IMR-90 (cell line): ENCODE data around the gene DSTYK. TPM values are rescaled to one million over a fixed set of nuclear protein-coding genes. Genes with fewer than 3 reads are reported as not detected.
A peak's percentile ranks its signal among the peaks of the same experiment; 100 is the strongest.

Experiments used
- ATAC-seq: fragments of 200-7000 bp; cut with Tn5 transposase; 2 replicates; pipeline ENCODE4 v1.9.1; 2020; ENCODE audit warnings: low read depth, mild to moderate bottlenecking, moderate library complexity
- BruUV-seq: library from RNA; stranded (reverse); fragments of 400-500 nt; replicated peaks from 2 replicates; lab custom pipeline; 2021; lab: Mats Ljungman, UMichigan
- CTCF ChIA-PET: fragments of 300-600 bp; formaldehyde crosslinking; extraction: SDS; loops from one replicate; lab custom pipeline; 2021; ENCODE audit warnings: antibody characterized with exemption; lab: Yijun Ruan, JAX
- POLR2A ChIA-PET: fragments of 300-600 bp; sonication (Branson Sonifier 250); formaldehyde crosslinking; loops from one replicate; lab custom pipeline; 2022; ENCODE audit warnings: antibody characterized with exemption; ENCODE audit not compliant: unreplicated experiment; lab: Charles Lee
- DNase-seq: peaks from one replicate; pipeline ENCODE4 v3.0.0; 2013
- H2AFZ ChIP-seq: replicated peaks from 2 replicates; pipeline ENCODE3; 2013; ENCODE audit warnings: low read length, mild to moderate bottlenecking; ENCODE audit not compliant: poor library complexity
- H2AK5ac ChIP-seq: 2 replicates; pipeline ENCODE4 v1.6.1; 2013; ENCODE audit warnings: low read depth, low read length, inconsistent platforms
- H2AK9ac ChIP-seq: replicated peaks from 2 replicates; pipeline ENCODE3; 2013; ENCODE audit warnings: mild to moderate bottlenecking, low read depth, low read length, moderate library complexity; ENCODE audit not compliant: poor library complexity
- H2BK120ac ChIP-seq: 2 replicates; pipeline ENCODE4 v1.6.1; 2013; ENCODE audit warnings: low read depth, low read length, inconsistent platforms
- H2BK15ac ChIP-seq: 3 replicates; pipeline ENCODE4 v1.6.1; 2013; ENCODE audit warnings: low read depth, low read length, inconsistent platforms
- H2BK20ac ChIP-seq: 2 replicates; pipeline ENCODE4 v1.6.1; 2013; ENCODE audit warnings: low read depth, mild to moderate bottlenecking, inconsistent platforms, low read length, moderate library complexity
- H2BK5ac ChIP-seq: 2 replicates; pipeline ENCODE4 v1.6.1; 2013; ENCODE audit warnings: mild to moderate bottlenecking, low read depth, low read length, inconsistent platforms; ENCODE audit not compliant: poor library complexity, severe bottlenecking
- H3K14ac ChIP-seq: replicated peaks from 2 replicates; pipeline ENCODE4 v1.6.1; 2013; ENCODE audit warnings: low read depth, low read length, inconsistent platforms
- H3K18ac ChIP-seq: 2 replicates; pipeline ENCODE4 v1.6.1; 2013; ENCODE audit warnings: low read depth, low read length, control low read depth
- H3K23ac ChIP-seq: 2 replicates; pipeline ENCODE4 v1.6.1; 2013; ENCODE audit warnings: low read depth, low read length, inconsistent platforms
- H3K27ac ChIP-seq: 2 replicates; pipeline ENCODE4 v1.5.1; 2013; ENCODE audit warnings: mild to moderate bottlenecking, control low read depth, low read length; ENCODE audit not compliant: insufficient read depth
- H3K27me3 ChIP-seq: 2 replicates; pipeline ENCODE4 v1.6.1; 2013; ENCODE audit warnings: low read length; ENCODE audit not compliant: control insufficient read depth, insufficient read depth
- H3K36me3 ChIP-seq: 2 replicates; pipeline ENCODE4 v1.6.1; 2013; ENCODE audit warnings: low read length, mixed read lengths; ENCODE audit not compliant: control insufficient read depth, insufficient read depth
- H3K4ac ChIP-seq: 2 replicates; pipeline ENCODE4 v1.6.1; 2013; ENCODE audit warnings: low read depth, low read length, inconsistent platforms
- H3K4me1 ChIP-seq: 2 replicates; pipeline ENCODE4 v1.6.1; 2013; ENCODE audit warnings: low read length, mixed read lengths; ENCODE audit not compliant: control insufficient read depth, insufficient read depth
- H3K4me2 ChIP-seq: 2 replicates; pipeline ENCODE4 v1.6.1; 2013; ENCODE audit warnings: low read depth, mild to moderate bottlenecking, control low read depth, low read length, moderate library complexity
- H3K4me3 ChIP-seq: 2 replicates; pipeline ENCODE4 v1.5.1; 2013; ENCODE audit warnings: low read depth, mild to moderate bottlenecking, control low read depth, low read length, moderate library complexity; ENCODE audit not compliant: insufficient read depth
- H3K56ac ChIP-seq: 2 replicates; pipeline ENCODE4 v1.6.1; 2013; ENCODE audit warnings: low read length, inconsistent platforms; ENCODE audit not compliant: insufficient read depth; ENCODE audit errors: extremely low read depth
- H3K79me1 ChIP-seq, 2 experiments: 2 replicates each; pipeline ENCODE4 v1.6.1; 2013; ENCODE audit warnings: low read length in 2 of 2, inconsistent platforms in 1 of 2, low read depth in 1 of 2
- H3K9ac ChIP-seq: 2 replicates; pipeline ENCODE4 v1.6.1; 2013; ENCODE audit warnings: low read depth, low read length, control low read depth
- H3K9me1 ChIP-seq: 2 replicates; pipeline ENCODE4 v1.6.1; 2013; ENCODE audit warnings: low read length, inconsistent platforms; ENCODE audit not compliant: insufficient read depth
- H3K9me3 ChIP-seq: 2 replicates; pipeline ENCODE4 v1.6.1; 2013; ENCODE audit warnings: low read length; ENCODE audit not compliant: control insufficient read depth, insufficient read depth
- H4K20me1 ChIP-seq: 2 replicates; pipeline ENCODE4 v1.6.1; 2013; ENCODE audit warnings: low read length, inconsistent platforms; ENCODE audit not compliant: insufficient read depth
- H4K5ac ChIP-seq: 2 replicates; pipeline ENCODE4 v1.6.1; 2013; ENCODE audit warnings: mild to moderate bottlenecking, low read depth, low read length, control low read depth
- H4K8ac ChIP-seq, 2 experiments: 2 replicates each; pipeline ENCODE4 v1.6.1; 2013; ENCODE audit warnings: low read depth in 2 of 2, low read length in 2 of 2, control low read depth in 1 of 2, inconsistent platforms in 1 of 2
- H4K91ac ChIP-seq: 2 replicates; pipeline ENCODE4 v1.6.1; 2013; ENCODE audit warnings: low read depth, low read length, inconsistent platforms; ENCODE audit not compliant: insufficient read depth
- CHD1 ChIP-seq: IDR thresholded peaks from 2 replicates; pipeline ENCODE4 v1.6.1; 2012; ENCODE audit warnings: low read depth, low read length, improper control_type of control experiment
- FOS ChIP-seq: fragments of 150-350 bp; IDR thresholded peaks from 2 replicates; pipeline ENCODE4 v1.6.1; 2016; ENCODE audit warnings: low read depth, low read length
- MAFK ChIP-seq: IDR thresholded peaks from 2 replicates; pipeline ENCODE4 v1.6.1; 2012; ENCODE audit warnings: low read depth, low read length, improper control_type of control experiment
- MAZ ChIP-seq: IDR thresholded peaks from 2 replicates; pipeline ENCODE4 v1.6.1; 2012; ENCODE audit warnings: low read depth, mild to moderate bottlenecking, low read length, improper control_type of control experiment, moderate library complexity, borderline replicate concordance
- NFE2L2 ChIP-seq: fragments of 150-350 bp; IDR thresholded peaks from 2 replicates; pipeline ENCODE4 v1.6.1; 2016; ENCODE audit warnings: low read depth, mild to moderate bottlenecking, low read length
- POLR2A ChIP-seq: IDR thresholded peaks from 2 replicates; pipeline ENCODE4 v1.6.1; 2012; ENCODE audit warnings: mild to moderate bottlenecking, low read depth, low read length
- RFX5 ChIP-seq: IDR thresholded peaks from 2 replicates; pipeline ENCODE4 v1.8.0; 2012; ENCODE audit warnings: low read depth, mild to moderate bottlenecking, low read length, moderate library complexity
- SMC3 ChIP-seq: fragments of 150-350 bp; IDR thresholded peaks from 2 replicates; pipeline ENCODE4 v1.6.1; 2016; ENCODE audit warnings: low read depth, mild to moderate bottlenecking, antibody characterized with exemption, low read length, moderate library complexity
- WGBS, 2 experiments: methylation state at CpG; one replicate each; pipeline versions ENCODE4 v1.1.5 to v1.1.7; 2013; ENCODE audit warnings: missing lambda C conversion rate in 2 of 2; ENCODE audit not compliant: insufficient read length in 1 of 2; ENCODE audit errors: extremely low coverage in 2 of 2; 5-methylcytosine and 5-hydroxymethylcytosine counted together
- dilution Hi-C: fragments of 300-500 bp; cut with HindIII; formaldehyde crosslinking; loops from one replicate; pipeline ENCODE4 v1.14.3; 2018; ENCODE audit warnings: low sequenced_read_pairs; ENCODE audit not compliant: unreplicated experiment
- in situ Hi-C: fragments of 300-500 bp; cut with MboI; formaldehyde crosslinking; loops from 3 replicates; pipeline ENCODE4 v1.14.3; 2019; ENCODE audit warnings: low sequenced_read_pairs, inconsistent platforms, mixed read lengths
- intact Hi-C: fragments of 100-400 bp; cut with micrococcal nuclease; formaldehyde crosslinking; loops from 2 replicates; pipeline ENCODE4 v1.10.0; 2022
- polyA plus RNA-seq, 3 experiments: library from polyadenylated mRNA; depleted of rRNA; stranded (reverse); fragments of >200 nt; gene quantifications; 2 replicates each; pipeline ENCODE4 v1.2.3, GENCODE V29; 2012; ENCODE audit warnings: low replicate concordance in 1 of 3
- total RNA-seq: library from RNA; depleted of rRNA; stranded (reverse); fragments of >200 nt; gene quantifications from 2 replicates; pipeline ENCODE4 v1.2.3, GENCODE V29; 2012
- TF ChIP-seq, protein P1 (sequence below): conservative IDR thresholded peaks from 2 replicates; pipeline ENCODE4 v1.5.1; 2012; ENCODE audit warnings: mild to moderate bottlenecking, low read depth, low read length, improper control_type of control experiment
- TF ChIP-seq, protein P2 (sequence below): fragments of 150-350 bp; IDR thresholded peaks from 2 replicates; pipeline ENCODE4 v1.6.1; 2017; ENCODE audit warnings: mild to moderate bottlenecking, antibody characterized with exemption, low read length, low read depth

The DSTYK gene
- total and polyA plus RNA-seq, 2 of the 4 experiments (the other 2 are of a cell fraction), result 8.0 to 18.3 TPM

DNA sequence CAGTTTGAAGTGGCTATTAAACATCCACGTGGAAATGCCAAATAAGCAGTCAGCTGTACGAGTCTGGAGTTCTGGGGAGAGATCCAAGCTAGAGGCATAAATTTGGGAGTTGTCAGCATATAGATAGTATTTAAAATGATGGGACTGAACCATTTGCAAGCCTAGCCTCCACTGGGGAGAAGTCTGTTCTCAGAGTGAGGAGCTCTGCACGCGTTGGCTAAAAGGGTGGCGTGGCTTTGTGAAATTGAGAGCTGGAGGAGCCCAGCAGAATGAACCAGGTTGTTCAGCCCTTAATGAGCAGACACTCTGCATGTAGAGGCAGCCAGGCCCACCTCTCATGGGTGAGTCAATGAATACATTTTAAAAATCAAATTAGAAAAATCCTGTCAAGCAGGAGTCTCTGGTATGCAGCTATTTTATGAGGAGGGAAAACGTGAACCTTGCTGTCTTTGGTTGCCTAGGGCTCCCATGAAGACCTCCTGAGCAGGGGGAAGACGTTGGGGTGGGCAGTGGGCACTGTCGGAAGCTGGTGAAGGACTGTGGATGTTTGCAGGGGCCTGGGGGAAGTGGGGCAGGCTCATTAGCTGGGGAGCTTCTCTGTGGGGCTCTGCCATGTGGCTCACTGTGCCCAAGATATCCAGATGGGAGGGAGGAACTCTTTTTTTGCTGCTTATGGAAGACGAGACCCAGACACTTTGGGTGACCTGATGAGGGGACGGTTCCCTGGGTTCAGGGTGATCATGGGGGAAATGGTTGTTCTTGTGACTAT lies 35.0 kb upstream of the DSTYK start (continued):
- TF ChIP-seq, protein P1, sequence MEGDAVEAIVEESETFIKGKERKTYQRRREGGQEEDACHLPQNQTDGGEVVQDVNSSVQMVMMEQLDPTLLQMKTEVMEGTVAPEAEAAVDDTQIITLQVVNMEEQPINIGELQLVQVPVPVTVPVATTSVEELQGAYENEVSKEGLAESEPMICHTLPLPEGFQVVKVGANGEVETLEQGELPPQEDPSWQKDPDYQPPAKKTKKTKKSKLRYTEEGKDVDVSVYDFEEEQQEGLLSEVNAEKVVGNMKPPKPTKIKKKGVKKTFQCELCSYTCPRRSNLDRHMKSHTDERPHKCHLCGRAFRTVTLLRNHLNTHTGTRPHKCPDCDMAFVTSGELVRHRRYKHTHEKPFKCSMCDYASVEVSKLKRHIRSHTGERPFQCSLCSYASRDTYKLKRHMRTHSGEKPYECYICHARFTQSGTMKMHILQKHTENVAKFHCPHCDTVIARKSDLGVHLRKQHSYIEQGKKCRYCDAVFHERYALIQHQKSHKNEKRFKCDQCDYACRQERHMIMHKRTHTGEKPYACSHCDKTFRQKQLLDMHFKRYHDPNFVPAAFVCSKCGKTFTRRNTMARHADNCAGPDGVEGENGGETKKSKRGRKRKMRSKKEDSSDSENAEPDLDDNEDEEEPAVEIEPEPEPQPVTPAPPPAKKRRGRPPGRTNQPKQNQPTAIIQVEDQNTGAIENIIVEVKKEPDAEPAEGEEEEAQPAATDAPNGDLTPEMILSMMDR, result no peak

DNA sequence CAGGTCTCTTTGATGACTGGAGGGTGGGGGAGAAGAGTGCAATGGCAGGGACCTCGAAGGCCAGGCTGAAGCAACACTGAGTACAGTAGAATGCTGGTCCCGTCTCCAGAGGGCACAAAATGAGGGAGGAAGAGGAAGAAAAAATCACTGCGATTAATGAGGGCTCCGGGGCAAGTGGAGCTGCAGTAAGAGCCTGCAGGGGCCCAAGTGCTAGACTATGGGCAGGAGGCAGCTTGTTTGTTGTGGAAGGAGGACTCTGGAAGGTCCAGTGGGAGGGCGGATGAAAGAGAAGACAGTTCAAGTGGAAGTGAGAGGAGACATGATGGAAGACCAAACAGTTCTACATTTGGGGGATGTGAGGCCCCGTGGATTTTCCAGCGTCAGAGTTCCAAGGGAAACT lies 33.6 kb upstream of the DSTYK start:
- Histone ChIP-seq H3K56ac (no peak overlapping the region), H2BK5ac (no peak overlapping the region), H3K9me3 (no peaks in the 10 kb centered on the region), H4K5ac (no peak overlapping the region), H2AFZ (no peak overlapping the region), H3K23ac (no peak overlapping the region), H3K4ac (no peak overlapping the region), H4K91ac (peak overlapping the region; percentile 38; the same call in 1 of the 2 replicates), H3K79me1 (peaks cover 6 to 8% of the 10 kb centered on the region in 2 experiments; a peak in 2 of 4 replicates), H2BK15ac (no peak overlapping the region), H3K36me3 (0 out of 2 replicates have a peak, but pooled peaks cover 2% of the 10 kb centered on the region), H2BK120ac (no peak overlapping the region), H3K9ac (no peak overlapping the region), H2AK5ac (no peak overlapping the region; the same call in 1 of the 2 replicates), H3K4me2 (no peak overlapping the region), H3K4me1 (peaks cover 30% of the 10 kb centered on the region), H3K9me1 (peaks cover 12% of the 10 kb centered on the region), H2BK20ac (no peak overlapping the region), H4K20me1 (0 out of 2 replicates have a peak, but pooled peaks cover 3% of the 10 kb centered on the region), H3K4me3 (no peak overlapping the region), H2AK9ac (no peak overlapping the region), H3K27me3 (no peaks in the 10 kb centered on the region), H4K8ac (no peak overlapping the region), H3K27ac (no peak overlapping the region), H3K14ac (no peak overlapping the region; the same call in 1 of the 2 replicates), H3K18ac (no peak overlapping the region)
- TF ChIP-seq FOS, result no peak
- no peak for TF ChIP-seq RFX5
- TF ChIP-seq, protein P2, sequence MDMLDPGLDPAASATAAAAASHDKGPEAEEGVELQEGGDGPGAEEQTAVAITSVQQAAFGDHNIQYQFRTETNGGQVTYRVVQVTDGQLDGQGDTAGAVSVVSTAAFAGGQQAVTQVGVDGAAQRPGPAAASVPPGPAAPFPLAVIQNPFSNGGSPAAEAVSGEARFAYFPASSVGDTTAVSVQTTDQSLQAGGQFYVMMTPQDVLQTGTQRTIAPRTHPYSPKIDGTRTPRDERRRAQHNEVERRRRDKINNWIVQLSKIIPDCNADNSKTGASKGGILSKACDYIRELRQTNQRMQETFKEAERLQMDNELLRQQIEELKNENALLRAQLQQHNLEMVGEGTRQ, result no peak
- no peak for TF ChIP-seq MAZ
- TF ChIP-seq SMC3, result no peak
- no peak for TF ChIP-seq CHD1
- TF ChIP-seq, protein P1, result no peak
- no peak for TF ChIP-seq NFE2L2
- no peak for TF ChIP-seq MAFK
- no peak for TF ChIP-seq POLR2A
- 83% methylated on average over 3 of the region's 7 CpGs; no CpG with 5 or more reads in 1 of the 2 experiments for WGBS, 2 experiments
- no peak for ATAC-seq
- DNase-seq, result no peak
- ChIA-PET POLR2A (interaction anchor here (0.6 kb wide), 1 partner anchor 15 kb away, joined by 3 read pairs; no protein-coding TSS in a partner anchor), CTCF (interaction anchor here (0.6 to 2.3 kb wide), 3 partner anchors 9 to 15 kb away, joined by 5 to 12 read pairs (median 11); no protein-coding TSS in a partner anchor)
- in situ Hi-C loops, result no loop called here
- dilution Hi-C loops, result no loop called here
- no TSS peak for BruUV-seq
- intact Hi-C loops, result loop anchor here (5.0 kb wide), 1 partner anchor 33 kb away; the partner anchor contains the start of gene DSTYK
